K562 (cell line): ENCODE measurements around the gene RMC1. TPM values are rescaled to one million over a fixed set of nuclear protein-coding genes. Genes with fewer than 3 reads are reported as not detected.

Experiments used
- ASH1L ChIP-seq: fragments of 450-650 bp; IDR thresholded peaks from 2 replicates; pipeline ENCODE4 v1.6.1; 2018; ENCODE audit warnings: borderline replicate concordance, mild to moderate bottlenecking, low read depth; ENCODE audit not compliant: partially characterized antibody
- BRCA1 ChIP-seq, 2 experiments: fragments of 450-650 bp in 1 of 2; sonication (generic) in 1 of 2; formaldehyde crosslinking in 1 of 2; IDR thresholded peaks; 2 replicates each; pipeline versions ENCODE4 v1.5.0 to v1.6.1; 2017 to 2020; ENCODE audit warnings: mild to moderate bottlenecking in 1 of 2, missing genetic modification reagents in 1 of 2
- MCM2 ChIP-seq: fragments of 450-650 bp; IDR thresholded peaks from 2 replicates; pipeline ENCODE4 v1.6.1; 2017; ENCODE audit warnings: low read depth, mild to moderate bottlenecking
- MECOM ChIP-seq: fragments of 250-450 bp; sonication (Bioruptor Pico); IDR thresholded peaks from 2 replicates; pipeline ENCODE4 v1.8.0; 2022; ENCODE audit warnings: inconsistent platforms
- MYBL2 ChIP-seq, 2 experiments: fragments of 450-650 bp in 1 of 2; sonication (generic) in 1 of 2; formaldehyde crosslinking in 1 of 2; IDR thresholded peaks; 2 replicates each; pipeline versions ENCODE4 v1.6.1 to v1.8.1; 2017 to 2022; ENCODE audit warnings: borderline replicate concordance in 1 of 2, inconsistent platforms in 1 of 2, low read depth in 1 of 2, mild to moderate bottlenecking in 1 of 2, missing genetic modification reagents in 1 of 2, moderate library complexity in 1 of 2
- NEUROD1 ChIP-seq: fragments of 150-350 bp; IDR thresholded peaks from 2 replicates; pipeline ENCODE4 v1.6.1; 2014; ENCODE audit warnings: borderline replicate concordance, low read length, low read depth; ENCODE audit not compliant: partially characterized antibody
- NFYB ChIP-seq: IDR thresholded peaks from 2 replicates; pipeline ENCODE4 v1.6.1; 2011; ENCODE audit warnings: mild to moderate bottlenecking, moderate library complexity; ENCODE audit not compliant: insufficient read length; ENCODE audit errors: extremely low read depth
- PHF8 ChIP-seq: fragments of 200-600 bp; sonication (generic); IDR thresholded peaks from 2 replicates; pipeline ENCODE4 v1.6.1; 2012; ENCODE audit warnings: mixed run types, mild to moderate bottlenecking, inconsistent platforms, low read length, moderate library complexity, borderline replicate concordance
- SMARCA4 ChIP-seq: fragments of 450-650 bp; IDR thresholded peaks from 2 replicates; pipeline ENCODE4 v1.6.1; 2016
- SMC3 ChIP-seq: conservative IDR thresholded peaks from 2 replicates; pipeline ENCODE4 v1.6.1; 2011; ENCODE audit warnings: low read depth, low read length, improper control_type of control experiment; ENCODE audit not compliant: insufficient read depth
- TAF15 ChIP-seq: fragments of 200-400 bp; formaldehyde crosslinking; IDR thresholded peaks from 2 replicates; pipeline ENCODE4 v1.6.1; 2017; ENCODE audit warnings: mild to moderate bottlenecking, low read depth, low read length, moderate library complexity
- TCF3 ChIP-seq: sonication (generic); formaldehyde crosslinking; IDR thresholded peaks from 2 replicates; pipeline ENCODE4 v1.4.0; 2020; ENCODE audit warnings: mild to moderate bottlenecking, missing genetic modification reagents
- TSC22D4 ChIP-seq: fragments of 450-650 bp; IDR thresholded peaks from 2 replicates; pipeline ENCODE4 v1.6.1; 2016; ENCODE audit warnings: missing genetic modification characterization, missing biosample characterization, control low read depth
- ZNF217 ChIP-seq: sonication (generic); formaldehyde crosslinking; IDR thresholded peaks from 2 replicates; pipeline ENCODE4 v1.8.0; 2022; ENCODE audit warnings: mild to moderate bottlenecking, missing genetic modification reagents
- ZNF347 ChIP-seq: fragments of 450-650 bp; formaldehyde crosslinking; IDR thresholded peaks from 2 replicates; pipeline ENCODE4 v1.4.0; 2020; ENCODE audit warnings: low read depth, mild to moderate bottlenecking, moderate library complexity
- polyA plus RNA-seq, 8 experiments: library from polyadenylated mRNA; depleted of rRNA in 4 of 8; stranded (reverse) in 5 of 8; unstranded in 3 of 8; fragments of >200 nt; fragmentation: Nextera tagmentation in 2 of 8; fragmentation: Illumina TruSeq in 1 of 8; extraction: Ambion mirVana in 2 of 8; extraction: Trizol in 1 of 8; gene quantifications; 2 replicates each; pipeline versions ENCODE4 v1.2.1 to v1.2.3, GENCODE V29; 2011 to 2014; ENCODE audit warnings: inconsistent platforms in 1 of 8, missing spikeins in 1 of 8
- total RNA-seq, 7 experiments: library from RNA; depleted of rRNA in 6 of 7; stranded (reverse); fragments of >200 nt in 6 of 7; fragmentation: Illumina TruSeq in 2 of 7; extraction: Trizol in 2 of 7; gene quantifications; 2 replicates each; pipeline versions ENCODE4 v1.2.1 to v1.2.3, GENCODE V29; 2011 to 2021; ENCODE audit warnings: low replicate concordance in 1 of 7
- TF ChIP-seq, protein P1 (sequence below), 2 experiments: IDR thresholded peaks; 2 replicates each; pipeline ENCODE4 v1.6.1; 2011; ENCODE audit warnings: borderline replicate concordance in 1 of 2, control low read depth in 1 of 2, low read depth in 1 of 2, low read length in 1 of 2, mild to moderate bottlenecking in 1 of 2, mixed read lengths in 1 of 2, moderate library complexity in 1 of 2; ENCODE audit not compliant: insufficient read depth in 1 of 2, insufficient read length in 1 of 2, poor library complexity in 1 of 2, severe bottlenecking in 1 of 2; ENCODE audit errors: extremely low read depth in 1 of 2
- TF ChIP-seq, protein P2 (sequence below): fragments of 200-800 bp; sonication (Bioruptor generic); IDR thresholded peaks from 2 replicates; pipeline ENCODE4 v1.6.1; 2016; ENCODE audit warnings: missing genetic modification characterization, missing compliant biosample characterization
- TF ChIP-seq, protein P3 (sequence below): fragments of 450-650 bp; IDR thresholded peaks from 2 replicates; pipeline ENCODE4 v1.6.1; 2016

RMC1 gene
- total and polyA plus RNA-seq, 9 of the 15 experiments (the other 6 are each of a cell fraction or from before 2014, with no cell fraction given): 7.5 to 42.4 (median 35.5) TPM

DNA sequence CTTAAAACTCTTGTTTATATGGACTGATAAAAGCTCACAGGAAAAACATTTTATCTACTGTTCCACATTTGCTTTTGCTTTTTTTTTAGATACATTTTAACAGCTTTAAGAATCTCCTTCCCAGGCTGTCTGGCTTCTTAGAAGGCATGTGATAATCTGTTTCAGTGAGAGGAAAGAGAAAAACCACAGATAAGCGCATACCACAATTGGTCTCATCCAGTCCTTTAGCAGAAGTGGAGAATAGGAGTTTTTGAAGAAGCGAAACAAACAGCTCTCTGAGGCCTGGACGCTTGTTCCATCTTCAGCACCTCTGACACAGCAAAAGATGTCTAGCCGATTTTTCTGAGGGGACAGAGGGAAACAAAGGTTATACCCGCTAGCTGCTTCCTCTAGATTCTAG lies 37.6 kb downstream of the RMC1 start (continued):
- no peak for TF ChIP-seq MYBL2 (IDR thresholded peaks at IDR 0.05; ENCODE audit: low read depth)
- TF ChIP-seq MYBL2 (CRISPR knock-in tag; IDR thresholded peaks at IDR 0.05; ENCODE audit: borderline replicate concordance): no peak
- TF ChIP-seq MCM2: no peak
- TF ChIP-seq NFYB: no peak
- TF ChIP-seq TCF3 (CRISPR knock-in tag): peak; percentile 85
- TF ChIP-seq SMC3: no peak
- no peak for TF ChIP-seq ZNF347 (CRISPR knock-in tag)
- no peak for TF ChIP-seq TAF15
- TF ChIP-seq ASH1L: no peak
- TF ChIP-seq, protein P1, sequence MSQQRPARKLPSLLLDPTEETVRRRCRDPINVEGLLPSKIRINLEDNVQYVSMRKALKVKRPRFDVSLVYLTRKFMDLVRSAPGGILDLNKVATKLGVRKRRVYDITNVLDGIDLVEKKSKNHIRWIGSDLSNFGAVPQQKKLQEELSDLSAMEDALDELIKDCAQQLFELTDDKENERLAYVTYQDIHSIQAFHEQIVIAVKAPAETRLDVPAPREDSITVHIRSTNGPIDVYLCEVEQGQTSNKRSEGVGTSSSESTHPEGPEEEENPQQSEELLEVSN (IDR thresholded peaks at IDR 0.05; ENCODE audit: borderline replicate concordance in 1 of 2, extremely low read depth in 1 of 2, insufficient read depth in 1 of 2, insufficient read length in 1 of 2, low read depth in 1 of 2, low read length in 1 of 2, poor library complexity in 1 of 2, severe bottlenecking in 1 of 2): no peak
- TF ChIP-seq ZNF217 (CRISPR knock-in tag): no peak
- peak; percentile 89 for TF ChIP-seq SMARCA4
- TF ChIP-seq TSC22D4 (tag): no peak
- peak; percentile 53; the same call in 1 of the 2 replicates for TF ChIP-seq MECOM (CRISPR knock-in tag)
- TF ChIP-seq BRCA1 (IDR thresholded peaks at IDR 0.05): no peak
- TF ChIP-seq BRCA1 (CRISPR knock-in tag; IDR thresholded peaks at IDR 0.05): no peak
- peak; percentile 12 for TF ChIP-seq NEUROD1
- no peak for TF ChIP-seq PHF8
- TF ChIP-seq, protein P2, sequence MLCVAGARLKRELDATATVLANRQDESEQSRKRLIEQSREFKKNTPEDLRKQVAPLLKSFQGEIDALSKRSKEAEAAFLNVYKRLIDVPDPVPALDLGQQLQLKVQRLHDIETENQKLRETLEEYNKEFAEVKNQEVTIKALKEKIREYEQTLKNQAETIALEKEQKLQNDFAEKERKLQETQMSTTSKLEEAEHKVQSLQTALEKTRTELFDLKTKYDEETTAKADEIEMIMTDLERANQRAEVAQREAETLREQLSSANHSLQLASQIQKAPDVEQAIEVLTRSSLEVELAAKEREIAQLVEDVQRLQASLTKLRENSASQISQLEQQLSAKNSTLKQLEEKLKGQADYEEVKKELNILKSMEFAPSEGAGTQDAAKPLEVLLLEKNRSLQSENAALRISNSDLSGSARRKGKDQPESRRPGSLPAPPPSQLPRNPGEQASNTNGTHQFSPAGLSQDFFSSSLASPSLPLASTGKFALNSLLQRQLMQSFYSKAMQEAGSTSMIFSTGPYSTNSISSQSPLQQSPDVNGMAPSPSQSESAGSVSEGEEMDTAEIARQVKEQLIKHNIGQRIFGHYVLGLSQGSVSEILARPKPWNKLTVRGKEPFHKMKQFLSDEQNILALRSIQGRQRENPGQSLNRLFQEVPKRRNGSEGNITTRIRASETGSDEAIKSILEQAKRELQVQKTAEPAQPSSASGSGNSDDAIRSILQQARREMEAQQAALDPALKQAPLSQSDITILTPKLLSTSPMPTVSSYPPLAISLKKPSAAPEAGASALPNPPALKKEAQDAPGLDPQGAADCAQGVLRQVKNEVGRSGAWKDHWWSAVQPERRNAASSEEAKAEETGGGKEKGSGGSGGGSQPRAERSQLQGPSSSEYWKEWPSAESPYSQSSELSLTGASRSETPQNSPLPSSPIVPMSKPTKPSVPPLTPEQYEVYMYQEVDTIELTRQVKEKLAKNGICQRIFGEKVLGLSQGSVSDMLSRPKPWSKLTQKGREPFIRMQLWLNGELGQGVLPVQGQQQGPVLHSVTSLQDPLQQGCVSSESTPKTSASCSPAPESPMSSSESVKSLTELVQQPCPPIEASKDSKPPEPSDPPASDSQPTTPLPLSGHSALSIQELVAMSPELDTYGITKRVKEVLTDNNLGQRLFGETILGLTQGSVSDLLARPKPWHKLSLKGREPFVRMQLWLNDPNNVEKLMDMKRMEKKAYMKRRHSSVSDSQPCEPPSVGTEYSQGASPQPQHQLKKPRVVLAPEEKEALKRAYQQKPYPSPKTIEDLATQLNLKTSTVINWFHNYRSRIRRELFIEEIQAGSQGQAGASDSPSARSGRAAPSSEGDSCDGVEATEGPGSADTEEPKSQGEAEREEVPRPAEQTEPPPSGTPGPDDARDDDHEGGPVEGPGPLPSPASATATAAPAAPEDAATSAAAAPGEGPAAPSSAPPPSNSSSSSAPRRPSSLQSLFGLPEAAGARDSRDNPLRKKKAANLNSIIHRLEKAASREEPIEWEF (CRISPR knock-in tag): no peak
- TF ChIP-seq, protein P3, sequence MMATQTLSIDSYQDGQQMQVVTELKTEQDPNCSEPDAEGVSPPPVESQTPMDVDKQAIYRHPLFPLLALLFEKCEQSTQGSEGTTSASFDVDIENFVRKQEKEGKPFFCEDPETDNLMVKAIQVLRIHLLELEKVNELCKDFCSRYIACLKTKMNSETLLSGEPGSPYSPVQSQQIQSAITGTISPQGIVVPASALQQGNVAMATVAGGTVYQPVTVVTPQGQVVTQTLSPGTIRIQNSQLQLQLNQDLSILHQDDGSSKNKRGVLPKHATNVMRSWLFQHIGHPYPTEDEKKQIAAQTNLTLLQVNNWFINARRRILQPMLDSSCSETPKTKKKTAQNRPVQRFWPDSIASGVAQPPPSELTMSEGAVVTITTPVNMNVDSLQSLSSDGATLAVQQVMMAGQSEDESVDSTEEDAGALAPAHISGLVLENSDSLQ: no peak
